GM19463 (cell line): ENCODE measurements around the gene CYBC1.
"Not testable (repeated sequence)": the region's sequence is repeated elsewhere in the genome, so short reads cannot be mapped to it uniquely, and the experiment has no call there.

Experiments used
- ATAC-seq: cut with Tn5 transposase; IDR thresholded peaks from one replicate; pipeline ENCODE4 v1.9.1; 2021; ENCODE audit warnings: mild to moderate bottlenecking, moderate library complexity; ENCODE audit not compliant: unreplicated experiment

Gene CYBC1

DNA sequence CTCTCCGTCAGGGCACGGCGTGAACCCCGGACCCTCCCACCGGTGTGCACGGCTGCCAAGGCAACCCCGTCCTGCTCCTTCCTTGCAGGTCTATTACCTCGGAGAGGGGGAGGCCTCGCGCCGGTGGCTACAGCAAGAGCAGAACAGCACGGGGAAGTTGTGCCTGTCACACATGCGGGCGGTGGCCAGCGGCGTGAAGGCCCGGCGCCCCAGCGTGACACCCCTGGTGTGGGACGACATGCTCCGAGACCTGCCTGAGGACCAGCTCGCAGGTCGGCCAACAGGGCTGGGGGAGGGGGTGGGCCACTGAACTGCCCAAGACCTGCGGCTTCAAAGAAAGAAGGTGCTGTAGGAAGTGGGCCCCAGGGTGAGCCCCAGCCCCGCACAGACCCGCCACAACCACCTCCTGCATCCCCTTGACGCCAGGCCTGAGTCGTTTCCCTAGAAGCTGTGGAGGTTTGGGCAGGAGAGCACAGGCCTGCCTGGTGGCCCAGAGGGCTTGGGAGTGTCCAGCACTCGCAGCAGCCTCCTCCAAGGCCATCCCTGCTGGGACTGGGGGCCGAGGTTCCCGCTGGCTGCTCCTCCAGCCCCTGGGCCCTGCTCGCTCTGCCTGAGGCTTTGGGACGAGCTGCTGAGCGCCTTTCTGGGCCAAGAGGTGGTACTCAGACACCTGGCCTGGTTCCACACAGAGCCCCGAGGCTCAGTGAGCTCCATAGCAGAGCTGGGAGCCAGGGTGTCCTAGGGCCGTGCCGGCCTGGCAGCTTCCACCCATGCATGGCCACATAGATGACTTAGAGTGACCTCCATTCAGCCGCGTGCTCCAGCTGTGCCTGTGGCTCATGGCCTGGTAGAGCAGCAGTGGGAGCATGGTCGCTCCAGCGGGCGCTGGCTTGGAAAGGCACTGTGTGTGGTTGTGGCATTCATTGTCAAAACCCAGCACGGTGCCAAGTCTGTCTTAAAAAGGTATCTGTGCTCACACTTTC is 14.7 kb downstream of the CYBC1 start:
- ATAC-seq: no peak

DNA sequence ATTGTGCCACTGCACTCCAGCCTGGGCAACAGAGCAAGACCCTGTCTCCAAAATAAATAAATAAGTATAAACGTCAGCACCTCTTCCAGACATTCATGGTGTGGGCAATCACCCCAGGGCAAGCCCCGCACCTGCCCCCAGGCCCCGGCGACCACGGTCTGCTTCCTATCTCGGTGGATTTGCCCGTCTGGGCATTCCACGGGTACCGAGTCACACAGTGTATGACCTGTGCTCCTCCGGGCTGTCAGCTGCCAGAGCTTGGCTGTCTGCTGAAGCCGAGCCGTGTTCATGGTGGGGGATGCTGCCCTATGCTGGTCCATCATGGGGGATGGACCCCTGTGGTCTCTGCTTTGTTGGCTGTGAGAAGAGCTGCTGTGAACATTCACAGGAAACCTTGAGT is 15.4 kb downstream of the CYBC1 start:
- ATAC-seq: no peak

DNA sequence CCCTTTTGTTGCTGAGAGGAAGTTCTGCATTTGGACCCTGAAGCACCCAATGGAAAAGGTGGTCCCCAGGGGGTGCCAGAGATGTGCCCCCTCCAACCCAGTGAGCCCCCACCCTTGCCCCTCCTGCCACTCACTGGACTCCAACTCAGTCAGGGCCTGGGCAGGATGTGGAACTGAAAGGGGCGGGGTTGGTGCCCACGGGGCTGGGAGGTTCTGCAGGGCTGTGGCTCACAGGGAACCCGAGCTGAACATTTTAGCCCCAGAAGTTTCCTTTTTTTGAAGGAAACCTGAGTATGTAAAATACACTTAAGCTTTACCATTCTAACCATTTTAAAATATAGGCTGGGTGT is 16.4 kb downstream of the CYBC1 start:
- ATAC-seq: no peak

DNA sequence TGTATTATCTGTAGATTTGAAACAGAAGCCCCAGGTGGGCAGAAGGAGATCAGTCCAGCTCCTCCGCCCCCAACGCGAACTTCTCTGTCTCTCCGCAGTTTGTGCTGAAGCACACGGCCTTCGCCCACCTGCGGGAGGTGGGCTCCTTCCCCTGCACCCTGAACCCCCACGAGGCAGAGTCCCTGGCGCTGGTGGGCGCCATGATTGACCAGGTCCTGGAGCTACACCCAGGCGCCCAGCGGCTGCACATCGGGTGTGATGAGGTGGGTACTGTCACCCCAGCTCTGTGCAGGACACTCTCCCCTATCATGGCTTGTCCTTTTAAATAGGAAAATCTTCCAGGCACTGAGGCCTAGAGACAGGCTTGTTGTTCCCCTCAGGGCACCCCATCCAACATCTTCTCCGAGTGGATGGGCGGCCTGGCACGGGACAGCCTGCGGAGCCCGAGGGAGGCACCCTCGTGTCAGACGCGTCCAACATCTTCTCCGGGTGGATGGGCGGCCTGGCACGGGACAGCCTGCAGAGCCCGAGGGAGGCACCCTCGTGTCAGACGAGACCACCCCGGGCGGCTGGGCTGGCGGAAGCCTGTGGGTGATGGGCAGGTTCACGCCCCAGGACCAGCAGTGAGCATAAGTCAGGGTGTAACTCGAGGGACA is 16.9 kb downstream of the CYBC1 start:
- no peak for ATAC-seq

DNA sequence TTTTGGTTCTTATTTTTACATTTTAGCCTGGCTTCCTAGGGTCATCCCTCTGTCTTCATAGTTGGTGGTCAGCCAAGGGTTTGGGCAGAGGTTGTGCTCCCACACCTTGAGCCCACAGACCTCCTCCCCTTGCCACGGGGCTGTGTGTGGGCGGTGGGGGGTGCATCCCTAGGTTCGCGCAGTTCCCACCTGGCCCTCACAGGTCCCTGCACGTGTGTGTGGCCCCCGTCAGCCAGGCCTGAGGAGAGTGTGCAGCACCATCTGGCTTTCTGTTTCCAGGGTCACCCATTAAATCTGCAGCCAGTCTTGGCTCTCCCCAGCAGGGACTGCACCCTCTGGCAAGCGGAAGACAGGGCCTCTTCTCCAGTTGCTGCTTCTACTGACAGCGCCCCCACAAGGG is 18.5 kb downstream of the CYBC1 start:
- no peak for ATAC-seq

DNA sequence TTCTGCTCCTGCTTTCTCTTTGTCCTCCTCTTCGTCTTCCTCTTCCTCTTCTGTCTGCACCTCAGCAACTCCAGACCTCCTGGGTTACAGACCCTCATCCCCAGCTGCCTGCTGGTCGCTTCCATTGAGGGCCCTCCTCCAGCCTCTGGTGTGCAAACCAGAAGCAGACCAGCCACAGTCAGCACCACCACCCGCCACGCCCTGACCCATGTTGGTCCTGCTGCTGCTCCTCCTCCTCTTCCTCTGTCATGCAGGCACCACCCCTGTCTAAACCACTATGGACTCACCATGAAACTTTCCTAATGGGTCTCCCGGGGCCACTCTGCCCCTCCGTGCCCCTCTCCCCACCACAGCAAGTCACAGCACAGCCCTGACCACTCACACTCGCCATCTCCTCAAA is 20.7 kb downstream of the CYBC1 start:
- no peak for ATAC-seq

DNA sequence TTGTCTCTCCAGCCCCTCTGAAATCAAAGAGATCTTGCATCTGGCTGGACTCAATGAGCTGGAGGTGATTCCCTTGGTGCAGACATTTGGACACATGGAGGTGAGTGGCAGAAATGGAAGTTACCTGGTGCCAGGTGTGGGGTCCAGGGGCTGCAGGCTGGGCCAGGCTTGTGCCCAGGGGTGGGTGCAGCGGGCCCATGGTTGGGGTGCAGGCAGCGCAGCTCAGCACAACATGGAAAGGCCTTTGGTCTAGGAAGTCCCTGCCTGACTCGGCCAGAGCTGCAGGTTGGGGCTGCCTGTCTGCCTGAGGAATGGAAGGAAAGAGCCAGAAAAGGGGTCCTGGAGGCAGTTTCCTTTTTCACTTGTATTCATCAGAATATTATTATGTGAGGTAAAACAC is 22.0 kb downstream of the CYBC1 start:
- no peak for ATAC-seq

DNA sequence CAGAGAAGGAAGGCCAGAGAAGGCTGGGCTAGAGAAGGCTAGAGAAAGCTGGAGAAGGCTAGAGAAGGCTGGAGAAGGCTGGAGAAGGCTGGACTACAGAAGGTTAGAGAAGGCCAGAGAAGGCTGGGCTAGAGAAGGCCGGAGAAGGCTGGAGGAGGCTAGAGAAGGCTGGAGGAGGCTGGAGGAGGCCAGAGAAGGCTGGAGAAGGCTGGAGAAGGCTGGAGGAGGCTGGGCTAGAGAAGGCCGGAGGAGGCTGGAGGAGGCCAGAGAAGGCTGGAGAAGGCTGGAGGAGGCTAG is 25.7 kb downstream of the CYBC1 start:
- no peak for ATAC-seq

DNA sequence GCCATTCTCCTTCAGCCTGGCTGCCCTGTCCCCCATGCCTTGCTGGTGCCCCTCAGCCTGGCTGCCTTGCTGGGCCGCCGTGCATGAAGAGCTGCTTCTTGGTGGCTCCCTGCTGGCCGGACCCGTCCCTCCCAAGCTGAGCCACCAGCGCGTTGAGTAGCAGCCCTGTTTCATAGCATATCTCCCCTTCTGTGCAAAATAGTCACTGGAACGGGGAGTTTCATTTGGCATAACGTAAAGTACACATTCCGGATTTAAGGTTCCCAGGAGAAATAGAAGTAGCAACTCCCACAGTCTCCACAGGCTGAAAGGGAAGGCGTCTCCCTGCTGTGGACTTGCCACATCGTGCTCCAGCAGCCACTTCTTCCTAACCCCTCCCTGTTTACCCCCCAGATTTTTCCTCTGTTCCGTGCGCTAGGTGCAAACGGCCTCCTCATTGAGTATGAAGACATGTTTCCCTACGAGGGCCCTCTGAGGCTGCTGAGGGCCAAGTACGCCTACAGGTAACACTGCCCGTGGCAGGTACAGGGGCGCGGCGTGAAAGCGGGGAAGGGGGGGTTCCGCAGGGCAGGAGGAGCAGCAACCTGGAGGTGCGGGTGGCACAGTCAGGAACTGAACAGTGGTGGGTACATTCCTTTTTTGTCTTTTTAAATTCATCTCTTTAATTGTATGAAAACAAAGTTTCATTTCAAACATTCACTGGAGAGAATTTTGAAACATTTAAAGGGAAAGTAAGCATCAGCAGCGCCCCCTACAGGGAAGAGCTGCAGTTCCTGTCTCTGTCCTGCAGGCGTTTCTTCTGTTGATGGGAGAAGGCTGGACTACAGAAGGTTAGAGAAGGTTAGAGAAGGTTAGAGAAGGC is 26.3 kb downstream of the CYBC1 start:
- no peak for ATAC-seq

DNA sequence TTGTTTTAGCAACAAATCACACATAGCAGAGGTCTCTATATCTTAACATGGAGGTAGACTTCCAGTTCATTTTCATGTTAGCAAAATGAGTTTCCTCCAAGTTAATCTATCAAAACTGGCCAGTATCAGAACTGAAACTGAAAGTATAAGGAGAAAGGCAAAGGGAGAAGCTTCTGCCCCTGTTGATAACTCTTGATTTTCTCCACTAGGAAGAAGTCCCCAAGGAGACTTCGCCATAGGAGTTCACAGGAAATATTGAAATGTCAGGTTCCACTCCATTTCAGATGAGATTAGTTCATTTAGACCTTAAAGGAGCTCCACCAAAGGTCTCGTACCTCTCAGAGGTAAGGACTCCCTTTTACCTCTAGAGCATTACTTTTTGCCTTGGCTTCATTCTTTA is 31.0 kb downstream of the CYBC1 start:
- ATAC-seq: no peak

DNA sequence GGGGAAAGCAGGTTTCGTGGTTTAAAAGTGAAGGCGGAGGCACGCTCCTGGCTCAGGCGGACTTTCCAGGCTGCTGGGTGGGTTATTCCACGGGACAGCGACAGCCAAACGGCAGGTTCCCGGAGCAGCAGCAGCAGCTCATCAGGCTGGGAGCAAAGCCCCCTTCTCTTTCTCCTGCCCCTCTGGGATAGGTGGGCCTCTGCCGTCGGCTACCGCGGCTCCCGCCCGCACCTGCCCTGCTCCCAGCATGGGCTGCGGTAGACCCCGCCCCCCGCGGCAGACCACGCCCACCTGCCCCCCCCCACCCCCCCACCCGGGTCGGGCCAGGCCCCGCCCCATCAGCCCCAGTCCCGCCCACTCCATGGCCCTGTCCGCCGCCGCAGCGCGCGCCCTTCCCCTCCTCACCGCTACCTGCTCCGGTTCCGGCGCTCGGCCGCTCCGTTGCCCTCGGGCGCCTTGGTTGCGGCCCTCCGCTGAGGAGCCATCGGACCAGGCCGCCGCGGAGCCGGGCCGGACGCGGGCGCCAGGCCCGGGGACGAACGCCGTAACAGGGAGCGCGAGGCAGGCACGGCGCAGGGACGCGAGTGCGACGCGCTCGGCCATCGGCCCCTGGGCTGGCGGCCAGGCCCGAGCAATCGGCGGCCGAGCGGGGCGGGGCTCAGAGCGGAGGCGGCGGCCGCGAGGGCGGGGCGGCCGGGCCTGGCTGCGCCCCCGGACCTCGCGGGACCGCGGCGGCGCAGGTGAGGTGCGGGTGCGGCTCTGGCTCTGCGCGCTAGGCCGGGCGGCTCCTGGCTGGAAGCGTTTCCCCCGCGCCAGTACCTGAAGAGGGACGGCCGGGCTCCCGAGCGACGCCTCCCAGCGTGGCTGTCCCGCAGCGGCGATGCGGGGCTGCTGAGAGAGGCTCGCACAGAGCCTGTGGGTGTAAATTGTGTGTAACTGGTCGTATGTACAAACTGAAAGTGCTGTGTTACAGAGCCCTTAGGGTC is 32.3 kb downstream of the CYBC1 start, which contains the start of the genes HEXD and OGFOD3:
TSS of gene HEXD (plus strand) at position 347 of the 986 bp plus-strand sequence. CDS start 1,453 bp downstream, outside the sequence.
TSS of gene OGFOD3 (minus strand) at position 586 of the 986 bp plus-strand sequence. CDS start at position 485, 101 bp downstream.
- ATAC-seq: peak; percentile 76

DNA sequence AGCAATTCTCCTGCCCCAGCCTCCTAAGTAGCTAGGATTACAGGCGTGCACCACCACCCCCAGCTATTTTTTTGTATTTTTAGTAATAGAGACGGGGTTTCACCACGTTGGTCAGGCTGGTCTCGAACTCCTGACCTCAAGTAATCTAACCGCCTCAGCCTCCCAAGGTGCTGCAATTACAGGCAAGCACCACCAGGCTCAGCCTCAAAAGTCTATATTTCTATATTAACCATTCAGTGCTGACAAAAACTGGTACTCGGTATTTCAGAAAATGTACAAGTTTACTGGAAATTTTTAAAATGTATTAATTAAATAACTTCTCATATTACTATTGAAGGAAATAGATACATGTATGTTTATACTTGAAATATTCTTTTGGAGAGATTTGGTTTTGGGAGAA is 33.8 kb downstream of the CYBC1 start:
- ATAC-seq: no peak

DNA sequence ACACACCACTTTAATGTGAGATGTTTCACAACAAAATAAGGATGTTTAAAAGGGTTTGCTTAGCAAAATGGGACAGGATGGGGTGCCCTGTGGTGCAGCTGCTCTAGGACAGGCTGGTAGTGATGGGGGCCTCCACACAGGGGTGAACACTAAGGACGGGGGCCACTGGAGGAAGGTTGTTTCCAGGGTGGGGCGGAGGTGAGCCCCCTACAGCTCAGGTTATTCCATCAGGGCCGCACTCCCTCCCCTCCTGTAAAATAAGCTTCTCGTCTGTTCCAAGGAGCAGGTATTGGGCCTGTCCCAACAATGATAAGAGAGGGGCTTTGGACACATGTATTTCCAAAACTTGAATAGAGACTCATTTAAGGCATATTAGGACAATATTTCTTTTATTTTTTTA is 34.3 kb downstream of the CYBC1 start:
- ATAC-seq: no peak

DNA sequence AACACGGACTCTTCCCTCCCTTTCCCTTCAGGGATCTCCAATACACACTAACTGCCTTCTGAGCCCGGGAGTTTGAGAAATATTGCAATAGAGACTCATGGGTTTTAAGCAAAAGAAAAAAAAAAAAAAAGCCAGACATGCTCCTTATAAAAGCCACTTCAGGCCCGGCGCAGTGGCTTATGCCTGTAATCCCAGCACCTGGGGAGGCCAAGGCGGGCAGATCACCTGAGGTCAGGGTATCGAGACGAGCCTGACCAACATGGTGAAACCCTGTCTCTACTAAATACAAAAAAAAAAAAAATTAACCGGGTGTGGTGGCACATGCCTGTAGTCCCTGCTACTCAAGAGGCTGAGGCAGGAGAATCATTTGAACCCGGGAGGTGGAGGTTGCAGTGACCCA is 34.8 kb downstream of the CYBC1 start:
- no peak for ATAC-seq

DNA sequence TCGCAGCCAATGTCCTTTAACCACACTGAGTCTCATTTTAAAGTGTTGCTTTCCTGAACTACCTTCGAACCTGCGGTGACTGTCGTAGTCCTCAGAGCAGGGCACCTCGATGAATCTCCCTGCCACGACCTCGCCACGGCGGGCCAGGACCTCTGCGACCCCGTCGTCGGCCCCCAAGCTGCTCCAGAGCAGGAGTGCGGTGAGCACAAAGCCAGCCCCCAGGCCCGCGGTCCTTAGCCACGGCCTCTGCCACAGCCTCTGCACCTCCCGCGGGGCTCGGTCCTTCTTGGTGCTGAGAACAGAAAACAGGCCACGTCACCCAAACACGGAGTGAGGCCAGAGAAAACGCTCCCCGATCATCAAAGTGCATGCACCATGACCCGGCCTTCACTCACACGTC is 35.2 kb downstream of the CYBC1 start:
- ATAC-seq: no peak

DNA sequence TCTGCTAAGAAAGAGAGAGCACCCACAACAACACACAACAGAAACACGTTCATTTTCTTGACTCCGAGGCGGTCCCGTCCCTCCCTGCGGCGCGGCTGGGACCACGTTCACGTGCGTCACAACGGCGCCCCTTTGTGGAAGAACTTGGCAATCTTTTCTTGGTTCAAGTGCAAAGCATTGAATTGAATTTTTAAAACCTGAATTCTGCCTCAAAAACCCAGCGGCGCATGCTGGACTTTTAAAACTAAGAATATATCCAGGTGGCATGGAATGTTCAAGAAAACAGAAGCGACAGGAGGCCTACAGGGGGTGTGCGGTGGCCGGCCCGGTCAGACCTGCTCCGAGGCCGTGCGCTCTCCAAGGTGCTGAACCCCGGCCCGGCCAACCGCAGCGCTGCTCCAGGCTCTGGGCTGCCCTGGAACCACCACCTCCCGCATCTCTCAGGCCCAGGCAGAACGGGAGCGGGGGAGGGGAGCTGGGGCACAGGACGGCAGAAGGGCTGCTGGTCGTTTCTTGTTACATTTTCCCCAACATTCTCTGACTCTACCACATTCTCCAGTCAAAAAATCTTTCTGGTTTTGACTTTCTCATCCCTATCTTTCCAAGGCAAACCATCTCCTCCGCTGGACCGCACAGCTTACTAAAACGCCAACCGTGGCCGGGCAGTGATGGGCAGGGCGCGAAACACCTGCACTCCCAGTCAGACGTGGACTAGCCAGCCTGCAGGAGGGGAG is 35.8 kb downstream of the CYBC1 start:
- no peak for ATAC-seq

DNA sequence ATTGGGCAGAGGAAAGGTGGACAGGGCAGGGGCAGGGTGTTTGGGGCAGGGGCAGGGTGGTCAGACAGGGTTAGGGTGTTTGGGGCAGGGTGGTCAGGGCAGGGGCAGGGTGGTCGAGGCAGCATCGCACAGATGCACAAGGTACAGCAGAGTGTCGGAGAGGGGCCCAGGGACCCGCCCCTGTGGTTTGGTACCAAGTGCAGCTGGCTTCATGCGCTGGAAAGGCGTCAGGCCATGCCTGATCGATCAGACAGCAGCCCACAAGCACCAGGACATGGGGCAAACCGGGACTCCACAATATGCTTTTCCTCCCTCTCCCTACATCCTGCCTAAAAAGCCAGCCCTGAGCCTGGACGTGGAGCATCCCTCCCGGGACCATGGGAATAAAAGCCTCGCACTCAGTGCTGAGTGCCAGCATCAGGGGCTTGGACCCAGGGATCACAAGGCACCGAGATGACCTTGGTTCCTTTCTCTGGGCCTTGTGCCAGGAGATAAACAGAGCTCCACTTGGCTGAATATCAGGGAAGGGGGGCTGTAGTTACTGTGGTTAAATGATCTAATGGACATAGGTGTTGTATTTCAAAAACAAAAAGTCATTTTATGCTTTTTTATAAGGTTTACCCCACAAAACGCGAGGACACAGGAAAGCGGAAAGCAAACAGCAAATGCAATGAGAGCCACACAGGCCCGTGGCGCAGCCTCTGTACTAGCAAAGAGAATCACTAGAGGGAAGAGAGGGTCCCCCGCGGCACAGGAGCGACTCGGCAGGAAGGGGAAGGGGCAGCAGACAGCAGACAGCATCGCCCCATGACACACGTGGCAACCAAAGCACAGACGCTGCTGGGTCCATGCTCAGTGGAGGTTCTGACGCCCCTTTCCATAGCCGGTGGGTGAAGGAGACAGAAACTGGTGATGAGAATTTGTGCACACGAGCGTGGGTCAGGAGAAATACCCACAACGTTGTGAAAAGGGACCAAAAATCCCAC is 37.7 kb downstream of the CYBC1 start:
- no peak for ATAC-seq

DNA sequence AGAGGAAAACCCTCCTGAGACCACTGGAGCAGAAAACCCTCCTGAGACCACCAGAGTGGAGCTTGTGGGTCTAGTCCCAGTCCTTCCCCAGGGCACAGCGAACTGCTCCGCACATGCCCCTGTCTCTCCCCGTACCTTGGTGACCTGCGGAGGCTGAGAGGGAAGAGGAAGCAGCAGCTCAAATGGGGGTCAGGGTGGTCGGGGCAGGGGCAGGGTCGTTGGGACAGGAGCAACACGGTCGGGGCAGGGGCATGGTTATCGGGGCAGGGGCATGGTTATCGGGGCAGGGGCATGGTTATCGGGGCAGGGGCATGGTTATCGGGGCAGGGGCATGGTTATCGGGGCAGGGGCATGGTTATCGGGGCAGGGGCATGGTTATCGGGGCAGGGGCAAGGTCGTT is 38.5 kb downstream of the CYBC1 start:
- not testable (repeated sequence) for ATAC-seq
